ENCODE data around the gene GPNMB. TPM values are rescaled to one million over a fixed set of nuclear protein-coding genes. Genes with fewer than 3 reads are reported as not detected.

Gene GPNMB
- total and polyA plus RNA-seq, 2 of the 4 experiments (the other 2 are of a cell fraction) = under 0.01 to 0.14 TPM

- Histone ChIP-seq H3K79me1 (ENCODE audit: low read depth in 1 of 2, low read length in 2 of 2) (no peaks in the 10 kb centered on the region), H3K4me2 (ENCODE audit: low read depth, low read length) (no peak overlapping the region), H3K23ac (ENCODE audit: low read depth, low read length) (no peak overlapping the region), H2AFZ (replicated peaks; ENCODE audit: low read length, poor library complexity) (no peak overlapping the region), H2AK5ac (ENCODE audit: low read depth, low read length) (no peak overlapping the region), H3K18ac (ENCODE audit: low read depth, low read length) (no peak overlapping the region), H4K20me1 (ENCODE audit: insufficient read depth, low read length) (no peaks in the 10 kb centered on the region), H3K4ac (ENCODE audit: low read depth, low read length) (no peak overlapping the region), H2BK5ac (ENCODE audit: low read depth, low read length, poor library complexity, severe bottlenecking) (no peak overlapping the region), H2BK15ac (ENCODE audit: low read depth, low read length) (no peak overlapping the region), H3K14ac (replicated peaks; ENCODE audit: low read depth, low read length) (no peak overlapping the region), H4K8ac (ENCODE audit: low read depth in 2 of 2, low read length in 2 of 2) (no peak overlapping the region), H2BK120ac (ENCODE audit: low read depth, low read length) (no peak overlapping the region), H3K9me1 (ENCODE audit: insufficient read depth, low read length) (no peaks in the 10 kb centered on the region), H3K56ac (ENCODE audit: extremely low read depth, insufficient read depth, low read length) (no peak overlapping the region), H3K4me1 (ENCODE audit: control insufficient read depth, insufficient read depth, low read length) (no peaks in the 10 kb centered on the region), H3K9me3 (ENCODE audit: control insufficient read depth, insufficient read depth, low read length) (no peaks in the 10 kb centered on the region), H3K27me3 (ENCODE audit: control insufficient read depth, insufficient read depth, low read length) (peaks cover 17% of the 10 kb centered on the region), H3K9ac (ENCODE audit: low read depth, low read length) (no peak overlapping the region), H3K36me3 (ENCODE audit: control insufficient read depth, insufficient read depth, low read length) (no peaks in the 10 kb centered on the region), H3K27ac (ENCODE audit: insufficient read depth, low read length) (no peak overlapping the region), H4K91ac (ENCODE audit: insufficient read depth, low read depth, low read length) (no peak overlapping the region), H3K4me3 (ENCODE audit: insufficient read depth, low read depth, low read length) (no peak overlapping the region), H2BK20ac (ENCODE audit: low read depth, low read length) (no peak overlapping the region), H2AK9ac (replicated peaks; ENCODE audit: low read depth, low read length, poor library complexity) (no peak overlapping the region), H4K5ac (ENCODE audit: low read depth, low read length) (no peak overlapping the region)
- WGBS, 2 experiments (ENCODE audit: extremely low coverage in 2 of 2, insufficient read length in 1 of 2) = 20% methylated on average over 1 of the region's 10 CpGs; no CpG with 5 or more reads in 1 of the 2 experiments
- ChIA-PET POLR2A (ENCODE audit: unreplicated experiment) (no interaction called here), CTCF (interaction anchor here (2.3 kb wide), 1 partner anchor 12 kb away, joined by 10 read pairs; no protein-coding TSS in a partner anchor)
- no peak for DNase-seq
- no peak for ATAC-seq (ENCODE audit: low read depth)
- BruUV-seq (replicated peaks) = no TSS peak
- intact Hi-C loops (cut with micrococcal nuclease) = loop anchor here (5.0 kb wide), 1 partner anchor 738 kb away; no protein-coding TSS in a partner anchor
- in situ Hi-C loops (cut with MboI; ENCODE audit: low sequenced_read_pairs) = no loop called here
- dilution Hi-C loops (cut with HindIII; ENCODE audit: low sequenced_read_pairs, unreplicated experiment) = no loop called here
- TF ChIP-seq MAFK (IDR thresholded peaks at IDR 0.05; ENCODE audit: low read depth, low read length) = no peak
- TF ChIP-seq CTCF (conservative IDR thresholded peaks at IDR 0.05; ENCODE audit: low read depth, low read length) = no peak
- TF ChIP-seq CHD1 (IDR thresholded peaks at IDR 0.05; ENCODE audit: low read depth, low read length) = no peak
- no peak for TF ChIP-seq FOS (IDR thresholded peaks at IDR 0.05; ENCODE audit: low read depth, low read length)
- TF ChIP-seq RFX5 (IDR thresholded peaks at IDR 0.05; ENCODE audit: low read depth, low read length) = no peak
- no peak for TF ChIP-seq POLR2A (IDR thresholded peaks at IDR 0.05; ENCODE audit: low read depth, low read length)
- no peak for TF ChIP-seq RCOR1 (IDR thresholded peaks at IDR 0.05; ENCODE audit: insufficient replicate concordance, low read length)
- no peak for TF ChIP-seq NFE2L2 (IDR thresholded peaks at IDR 0.05; ENCODE audit: low read depth, low read length)
These were observed 13.8 kb downstream of the GPNMB start for GRCh38 chr7:23260371-23260770.
